ENCODE results near the gene EIF4G3.
"Not testable (repeated sequence)": the region's sequence is repeated elsewhere in the genome, so short reads cannot be mapped to it uniquely, and the experiment has no call there.

Gene EIF4G3

DNA sequence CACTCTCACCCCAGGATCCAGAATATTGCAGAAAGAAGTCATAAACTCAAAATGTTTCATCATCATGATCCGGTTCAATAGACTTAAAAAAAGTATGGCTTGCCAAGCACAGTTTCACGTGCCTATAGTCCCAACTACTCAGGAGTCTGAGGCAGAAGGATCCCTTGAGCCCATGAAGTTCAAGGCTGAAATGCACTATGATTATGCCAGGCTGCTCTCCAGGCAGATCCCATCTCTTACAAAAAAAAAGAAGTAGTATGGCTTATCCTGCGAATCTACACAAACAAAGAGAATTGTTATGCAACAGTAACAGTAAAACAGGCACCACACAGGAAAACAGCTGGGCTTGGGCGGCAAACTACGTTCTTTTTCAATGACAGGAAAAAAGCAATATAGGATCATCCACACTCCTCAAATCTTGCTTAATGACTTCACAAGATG, 76.2 kb downstream of the EIF4G3 start:
- DNase-seq (ENCODE audit: low spot score) = no peak

GRCh38 chr1:21099869-21100131, 76.9 kb downstream of the EIF4G3 start:
- DNase-seq (ENCODE audit: low spot score) = no peak

DNA sequence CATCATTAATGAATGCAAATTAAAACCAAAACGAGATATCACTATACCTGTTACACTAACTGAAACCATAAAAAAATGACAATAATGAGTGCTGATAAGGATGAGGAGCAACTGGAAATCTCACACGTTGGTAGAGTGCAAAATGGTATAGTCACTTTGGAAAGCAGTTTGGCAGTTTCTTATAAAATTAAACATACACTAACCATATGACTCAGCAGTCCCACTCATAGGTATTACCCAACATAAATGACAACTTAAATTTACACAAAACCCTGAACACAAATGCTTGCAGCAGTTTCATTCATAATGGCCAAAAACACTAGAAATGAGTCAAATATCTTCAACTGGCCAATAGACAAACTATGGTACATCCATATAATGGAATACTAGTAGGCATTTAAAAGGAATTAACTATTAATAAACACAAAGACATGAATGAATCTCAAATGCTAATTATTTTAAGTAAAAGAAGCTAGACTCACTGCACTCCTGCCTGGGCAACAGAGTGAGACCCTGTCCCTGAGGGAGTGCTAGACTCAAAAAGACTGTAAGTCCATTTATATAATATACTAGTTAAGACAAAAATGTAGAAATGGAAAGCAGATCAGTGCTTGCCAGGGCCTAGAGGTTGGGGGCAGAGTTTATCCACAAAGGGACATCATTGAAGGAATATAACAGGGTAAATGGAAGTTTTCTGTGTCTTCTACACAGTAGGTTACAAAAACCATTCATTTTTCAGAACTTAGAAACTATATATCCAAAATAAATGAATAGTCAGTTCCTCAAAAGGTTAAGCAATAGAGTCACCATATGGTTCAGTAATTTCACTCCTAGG, 77.4 kb downstream of the EIF4G3 start:
- DNase-seq (ENCODE audit: low spot score) = no peak

- DNase-seq (ENCODE audit: low spot score) = no peak
Observed at GRCh38 chr1:21098186-21098915, 78.3 kb downstream of the EIF4G3 start.

GRCh38 chr1:21097729-21098128, 79.0 kb downstream of the EIF4G3 start:
- no peak for DNase-seq (ENCODE audit: low spot score)

DNA sequence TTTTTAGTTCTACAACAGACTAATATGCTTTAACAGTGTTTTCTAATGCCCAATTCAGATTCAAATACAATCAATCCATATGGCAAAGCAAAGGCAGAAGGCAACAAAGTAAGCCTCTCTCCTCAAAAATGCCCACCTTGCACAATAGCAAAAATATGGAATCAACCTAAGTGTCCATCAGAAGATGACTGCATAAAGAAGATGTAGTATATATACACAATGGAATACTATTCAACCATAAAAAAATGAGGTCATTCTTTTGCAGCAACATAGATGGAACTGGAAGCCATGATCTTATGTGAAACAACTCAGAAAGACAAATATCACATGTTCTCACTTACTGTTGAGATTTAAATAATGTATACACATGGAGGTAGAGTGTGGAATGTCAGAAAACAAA, 80.7 kb downstream of the EIF4G3 start:
- DNase-seq (ENCODE audit: low spot score) = no peak

GRCh38 chr1:21094282-21094681, 82.4 kb downstream of the EIF4G3 start:
- not testable (repeated sequence) for DNase-seq (ENCODE audit: low spot score)

- not testable (repeated sequence) for DNase-seq (ENCODE audit: low spot score)
Observed at GRCh38 chr1:21093271-21093958, 83.3 kb downstream of the EIF4G3 start.

DNA sequence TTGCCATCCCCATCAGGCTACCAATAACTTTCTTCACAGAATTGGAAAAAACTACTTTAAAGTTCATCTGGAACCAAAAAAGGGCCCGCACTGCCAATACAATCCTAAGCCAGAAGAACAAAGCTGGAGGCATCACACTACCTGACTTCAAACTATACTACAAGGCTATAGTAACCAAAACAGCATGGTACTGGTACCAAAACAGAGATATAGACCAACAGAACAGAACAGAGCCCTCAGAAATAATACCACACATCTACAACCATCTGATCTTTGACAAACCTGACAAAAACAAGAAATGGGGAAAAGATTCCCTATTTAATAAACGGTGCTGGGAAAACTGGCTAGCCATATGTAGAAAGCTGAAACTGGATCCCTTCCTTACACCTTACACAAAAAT, 84.2 kb downstream of the EIF4G3 start:
- DNase-seq (ENCODE audit: low spot score) = not testable (repeated sequence)

DNA sequence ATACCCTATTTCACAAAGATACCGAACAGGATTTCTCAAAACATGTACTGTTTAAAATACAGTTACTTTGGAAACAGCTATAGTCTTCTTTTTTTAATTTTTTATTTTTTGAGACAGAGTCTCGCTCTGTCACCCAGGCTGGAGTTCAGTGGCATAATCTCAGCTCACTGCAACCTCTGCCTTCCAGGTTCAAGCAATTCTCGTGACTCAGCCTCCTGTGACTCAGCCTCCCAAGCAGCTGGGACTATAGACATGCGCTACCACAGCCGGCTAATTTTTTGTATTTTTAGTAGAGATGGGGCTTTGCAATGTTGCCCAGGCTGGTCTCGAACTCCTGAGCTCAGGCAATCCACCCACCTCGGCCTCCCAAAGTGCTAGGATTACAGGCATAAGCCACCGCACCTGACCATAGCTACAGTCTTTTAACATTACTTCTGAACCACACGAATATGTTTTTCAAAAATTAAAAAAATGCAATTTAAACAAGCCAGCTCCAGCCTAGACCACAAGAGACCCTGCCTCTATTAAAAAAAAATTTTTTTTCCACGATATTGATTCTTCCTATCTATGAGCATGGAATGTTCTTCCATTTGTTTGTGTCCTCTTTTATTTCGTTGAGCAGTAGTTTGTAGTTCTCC, 85.5 kb downstream of the EIF4G3 start:
- not testable (repeated sequence) for DNase-seq (ENCODE audit: low spot score)

DNA sequence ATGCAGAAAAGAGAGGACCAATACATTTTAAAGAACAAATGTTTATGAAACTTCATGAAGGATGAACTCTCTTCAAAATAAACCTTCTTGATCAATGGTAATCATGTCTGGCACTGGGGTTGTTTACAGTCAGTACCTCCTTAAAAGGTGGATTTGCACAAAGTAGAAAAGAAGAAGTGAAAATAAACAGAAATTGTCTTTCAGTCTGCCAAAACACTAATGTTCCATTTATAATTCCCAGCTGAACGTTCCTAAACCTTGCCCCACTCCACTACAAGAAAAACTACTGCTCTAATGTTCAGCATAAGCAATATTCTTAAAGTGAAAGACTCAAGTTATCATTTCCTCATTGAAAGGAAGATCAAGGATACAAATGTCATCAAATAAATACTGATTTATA, 86.2 kb downstream of the EIF4G3 start:
- no peak for DNase-seq (ENCODE audit: low spot score)

DNA sequence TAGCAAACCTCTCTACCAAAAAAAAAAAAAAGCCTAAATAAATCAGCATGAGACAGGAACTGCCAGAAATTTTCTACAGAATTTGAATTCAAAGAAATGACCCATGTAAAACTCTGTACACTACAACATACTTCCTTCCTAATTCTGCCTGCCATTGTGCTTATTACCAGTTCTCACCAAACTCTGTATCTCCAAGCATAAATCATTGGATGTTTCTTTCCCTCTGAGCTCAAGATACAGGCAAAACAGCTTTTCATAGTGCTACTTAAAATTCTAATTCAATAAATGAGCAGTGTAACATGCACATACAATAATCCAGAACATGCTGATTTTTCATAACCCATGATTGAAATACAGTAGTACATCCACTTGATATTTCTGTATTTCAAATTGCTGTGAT, 87.0 kb downstream of the EIF4G3 start:
- DNase-seq (ENCODE audit: low spot score) = no peak

DNA sequence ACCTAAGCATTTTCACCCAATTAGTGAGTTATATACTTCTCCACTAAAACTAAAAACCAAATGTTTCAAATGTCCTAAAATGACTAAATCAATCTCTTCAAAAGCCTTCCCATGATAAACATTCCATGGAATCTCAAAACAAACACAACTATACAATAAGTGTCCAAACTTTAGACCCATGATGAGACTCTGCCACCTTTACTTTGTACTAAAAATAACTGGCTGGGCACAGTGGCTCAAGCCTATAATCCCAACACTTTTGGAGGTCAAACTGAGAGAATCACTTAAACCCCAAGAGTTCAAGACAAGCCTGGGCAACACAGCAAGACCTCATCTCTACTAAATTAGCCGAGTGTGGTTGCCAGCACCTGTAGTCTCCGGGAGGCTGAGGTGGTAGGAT, 87.4 kb downstream of the EIF4G3 start:
- no peak for DNase-seq (ENCODE audit: low spot score)

GRCh38 chr1:21084111-21084810, 92.4 kb downstream of the EIF4G3 start:
- no peak for DNase-seq (ENCODE audit: low spot score)

DNA sequence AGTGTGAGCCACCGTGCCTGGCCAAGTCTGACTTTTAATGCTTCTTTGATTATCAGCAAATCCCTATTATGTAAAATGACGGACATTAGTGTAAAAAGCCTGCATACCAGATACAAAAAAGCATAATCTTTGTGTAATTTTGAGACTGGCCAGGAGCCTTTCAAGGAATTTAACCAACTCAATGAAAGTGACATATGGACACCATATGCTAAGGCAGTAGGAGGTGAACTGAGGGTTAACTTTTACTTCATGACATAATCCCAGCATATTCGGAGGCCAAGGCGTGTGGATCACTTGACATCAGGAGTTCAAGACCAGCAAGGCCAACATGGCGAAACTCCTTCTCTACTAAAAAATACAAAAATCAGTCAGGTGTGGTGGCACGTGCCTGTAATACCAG, 94.6 kb downstream of the EIF4G3 start:
- no peak for DNase-seq (ENCODE audit: low spot score)

DNA sequence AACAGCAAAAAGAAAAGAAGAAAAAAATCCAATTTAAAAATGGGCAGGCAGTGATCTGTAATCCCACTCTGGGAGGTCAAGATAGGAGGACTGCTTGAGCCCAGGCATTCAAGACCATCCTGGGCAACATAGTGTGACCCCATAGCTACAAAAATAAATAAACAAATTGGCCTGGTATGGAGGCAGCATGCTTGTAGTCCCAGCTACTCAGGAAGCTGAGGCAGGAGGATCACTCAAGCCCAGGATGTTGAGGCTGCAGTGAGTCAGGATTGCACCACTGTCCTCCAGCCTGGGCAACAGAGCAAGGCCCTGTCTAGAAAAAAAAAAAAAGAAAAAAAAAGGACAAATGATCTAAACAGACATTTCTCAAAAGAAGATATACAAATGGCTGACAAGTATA, 99.6 kb downstream of the EIF4G3 start:
- DNase-seq (ENCODE audit: low spot score) = no peak

DNA sequence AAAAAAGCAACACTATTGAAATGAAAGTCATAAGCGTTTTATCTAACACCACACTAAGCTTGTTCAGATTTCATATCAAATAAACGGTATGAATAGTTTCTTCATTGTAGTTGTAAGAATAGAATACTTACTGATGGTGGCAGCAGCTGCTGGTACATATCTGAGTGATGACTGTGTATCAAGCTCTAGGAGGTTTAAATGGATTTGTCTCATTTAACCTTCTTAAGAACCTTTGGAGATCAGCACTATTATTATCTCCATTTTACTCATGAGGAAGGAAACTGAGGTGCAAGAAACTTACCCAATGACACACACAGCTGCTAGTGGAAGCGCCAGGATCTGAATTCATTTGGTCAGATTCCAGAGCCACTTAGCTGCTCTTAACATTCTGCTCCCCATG, 104.0 kb downstream of the EIF4G3 start:
- no peak for DNase-seq (ENCODE audit: low spot score)

- DNase-seq (ENCODE audit: low spot score) = no peak
Observed at GRCh38 chr1:21069549-21069948, 107.1 kb downstream of the EIF4G3 start.

GRCh38 chr1:21068937-21069336, 107.8 kb downstream of the EIF4G3 start:
- no peak for DNase-seq (ENCODE audit: low spot score)

DNA sequence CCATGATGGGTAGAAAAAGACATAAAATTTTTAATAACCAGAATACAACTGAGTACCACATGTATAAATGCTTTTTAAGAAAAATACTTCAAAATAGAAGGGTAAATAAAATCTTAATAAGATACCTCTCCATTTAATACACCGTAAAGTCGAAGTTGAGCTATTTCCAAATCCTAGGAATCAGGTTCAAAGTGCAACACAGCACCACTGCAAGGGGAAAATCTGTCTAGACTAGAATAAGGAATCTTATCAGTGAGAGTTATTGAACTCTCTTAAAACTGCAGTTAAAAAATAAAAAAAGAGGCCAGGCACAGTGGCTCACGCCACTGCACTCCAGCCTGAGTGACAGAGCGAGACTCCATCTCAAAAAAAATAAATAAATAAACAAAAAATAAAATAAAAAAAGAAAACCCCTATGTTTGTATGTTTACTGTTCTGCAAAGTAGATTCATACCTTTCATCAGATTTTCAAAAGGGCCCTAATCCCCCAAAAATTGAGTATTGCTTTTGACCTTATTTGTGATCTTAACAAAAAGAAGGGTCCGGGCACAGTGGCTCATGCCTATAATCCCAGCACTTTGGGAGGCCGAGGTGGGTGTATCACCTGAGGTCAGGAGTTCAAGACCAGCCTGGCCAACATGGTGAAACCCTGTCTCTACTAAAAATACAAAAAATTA, 109.0 kb downstream of the EIF4G3 start:
- no peak for DNase-seq (ENCODE audit: low spot score)

- no peak for DNase-seq (ENCODE audit: low spot score)
Observed at GRCh38 chr1:21066356-21067012, 110.2 kb downstream of the EIF4G3 start.

All from SW480 (cell line).